B cell (primary cell): ENCODE results near the gene LAMB1. TPM values are rescaled to one million over a fixed set of nuclear protein-coding genes. Genes with fewer than 3 reads are reported as not detected.

Experiments
- ATAC-seq: fragments of 200-7000 bp; cut with Tn5 transposase; one replicate; pipeline ENCODE4 v1.10.0; 2021; ENCODE audit warnings: low read depth, mild to moderate bottlenecking, moderate number of reproducible peaks, moderate library complexity
- CTCF ChIA-PET: fragments of 350-600 bp; sonication (Branson Sonifier 250); formaldehyde crosslinking; loops from one replicate; lab custom pipeline; 2021; ENCODE audit warnings: antibody characterized with exemption, inconsistent platforms; lab: Charles Lee
- POLR2A ChIA-PET: fragments of 350-600 bp; sonication (Branson Sonifier 250); formaldehyde crosslinking; loops from one replicate; lab custom pipeline; 2021; ENCODE audit warnings: antibody characterized with exemption; lab: Charles Lee
- DNase-seq: peaks from one replicate; pipeline ENCODE4 v3.0.0; 2013
- H2AFZ ChIP-seq: 2 replicates; pipeline ENCODE4 v1.6.1; 2012; ENCODE audit warnings: mild to moderate bottlenecking, low read depth, low read length; ENCODE audit not compliant: insufficient read depth, poor library complexity, severe bottlenecking
- H3K27ac ChIP-seq, 2 donors: 1 replicate in 1 of 2; 2 replicates in 1 of 2; pipeline ENCODE4 v1.5.1; 2012 to 2013; ENCODE audit warnings: low read length in 2 of 2, mild to moderate bottlenecking in 2 of 2, moderate library complexity in 1 of 2
- H3K27me3 ChIP-seq, 4 experiments: fragments of 200-600 bp in 1 of 4; sonication (generic) in 1 of 4; replicated peaks in 1 of 4; 1 replicate in 2 of 4; 2 replicates in 2 of 4; pipeline versions ENCODE4 v1.6.1 to v1.7.0; 2013 to 2016; ENCODE audit warnings: low read length in 3 of 4, mild to moderate bottlenecking in 2 of 4, mixed read lengths in 1 of 4, moderate library complexity in 1 of 4; ENCODE audit not compliant: insufficient read depth in 4 of 4, control insufficient read depth in 3 of 4; ENCODE audit errors: control extremely low read depth in 1 of 4
- H3K36me3 ChIP-seq, 2 experiments: replicated peaks in 1 of 2; 1 replicate in 1 of 2; 2 replicates in 1 of 2; pipeline versions ENCODE4 v1.6.1 to v1.7.1; 2013; ENCODE audit warnings: low read length in 1 of 2; ENCODE audit not compliant: insufficient read depth in 2 of 2, control insufficient read depth in 1 of 2; ENCODE audit errors: control extremely low read depth in 1 of 2, extremely low read depth in 1 of 2
- H3K4me1 ChIP-seq, 2 donors: fragments of 200-600 bp in 1 of 2; sonication (generic) in 1 of 2; 1 replicate in 1 of 2; 2 replicates in 1 of 2; pipeline versions ENCODE4 v1.5.1 to v1.6.1; 2013 to 2017; ENCODE audit warnings: low read length in 2 of 2; ENCODE audit not compliant: control insufficient read depth in 2 of 2, insufficient read depth in 2 of 2
- H3K4me2 ChIP-seq: replicated peaks from 2 replicates; pipeline ENCODE3; 2012; ENCODE audit warnings: mild to moderate bottlenecking, low read depth, low read length; ENCODE audit not compliant: poor library complexity, severe bottlenecking
- H3K4me3 ChIP-seq, 5 experiments: fragments of 200-600 bp in 1 of 5; sonication (generic) in 1 of 5; 1 replicate in 3 of 5; 2 replicates in 2 of 5; pipeline versions ENCODE4 v1.5.1 to v1.7.0; 2011 to 2016; ENCODE audit warnings: low read length in 4 of 5, mild to moderate bottlenecking in 4 of 5, low read depth in 2 of 5, control low read depth in 1 of 5, moderate library complexity in 1 of 5; ENCODE audit not compliant: insufficient read depth in 1 of 5; ENCODE audit errors: control extremely low read depth in 1 of 5, extremely low read depth in 1 of 5
- H3K79me2 ChIP-seq: fragments of 200-600 bp; sonication (generic); one replicate; pipeline ENCODE4 v1.6.0; 2016; ENCODE audit warnings: low read length; ENCODE audit not compliant: control insufficient read depth, insufficient read depth
- H3K9ac ChIP-seq: fragments of 200-600 bp; sonication (generic); 2 replicates; pipeline ENCODE4 v1.6.1; 2017; ENCODE audit warnings: mild to moderate bottlenecking, low read length, moderate library complexity
- H3K9me3 ChIP-seq, 3 donors: one replicate each; pipeline versions ENCODE4 v1.6.1 to v1.7.1; 2013; ENCODE audit warnings: low read length in 2 of 3; ENCODE audit not compliant: control insufficient read depth in 2 of 3, insufficient read depth in 1 of 3; ENCODE audit errors: control extremely low read depth in 1 of 3
- H4K20me1 ChIP-seq: 2 replicates; pipeline ENCODE4 v1.6.0; 2012; ENCODE audit warnings: mild to moderate bottlenecking, low read length; ENCODE audit not compliant: insufficient read depth, control insufficient read depth, poor library complexity, severe bottlenecking
- H3K27ac Mint-ChIP-seq: one replicate; pipeline ENCODE4 v1.8.0; 2021; ENCODE audit warnings: mixed read lengths
- H3K27me3 Mint-ChIP-seq: one replicate; pipeline ENCODE4 v1.8.0; 2021; ENCODE audit warnings: mixed read lengths
- H3K4me1 Mint-ChIP-seq: one replicate; pipeline ENCODE4 v1.8.0; 2021; ENCODE audit warnings: mixed read lengths
- H3K4me3 Mint-ChIP-seq: one replicate; pipeline ENCODE4 v1.8.0; 2021; ENCODE audit warnings: mixed read lengths
- H3K9me3 Mint-ChIP-seq: one replicate; pipeline ENCODE4 v1.8.0; 2022; ENCODE audit warnings: mixed read lengths; ENCODE audit not compliant: insufficient read depth
- EZH2 ChIP-seq: IDR thresholded peaks from 2 replicates; pipeline ENCODE4 v1.6.1; 2012; ENCODE audit warnings: borderline replicate concordance, low read depth, mild to moderate bottlenecking, moderate library complexity, low read length; ENCODE audit not compliant: insufficient read depth, poor library complexity, severe bottlenecking
- WGBS: methylation state at CpG from one replicate; pipeline ENCODE4 v1.1.5; 2013; ENCODE audit warnings: missing lambda C conversion rate; ENCODE audit not compliant: insufficient coverage; 5-methylcytosine and 5-hydroxymethylcytosine counted together
- intact Hi-C: fragments of 100-400 bp; cut with micrococcal nuclease; formaldehyde crosslinking; loops from one replicate; pipeline ENCODE4 v1.10.0; 2022
- polyA plus RNA-seq: library from polyadenylated mRNA; depleted of rRNA; stranded (reverse); fragments of >200 nt; gene quantifications from 2 replicates; pipeline ENCODE4 v1.2.3, GENCODE V29; 2012
- total RNA-seq, 2 donors: library from RNA; stranded (reverse); fragments of 120-200 nt in 1 of 2; gene quantifications; 1 replicate in 1 of 2; 2 replicates in 1 of 2; pipeline versions ENCODE4 v1.2.3 to v1.2.4, GENCODE V29; 2013 to 2022
- TF ChIP-seq, protein P1 (sequence below): fragments of 200-600 bp; IDR thresholded peaks from one replicate; pipeline ENCODE4 v1.8.0; 2022; ENCODE audit warnings: antibody characterized with exemption, mild to moderate bottlenecking

Gene LAMB1
- total and polyA plus RNA-seq, 2 donors (not counting 1 experiment from before 2014, with no cell fraction given) = not detected

DNA sequence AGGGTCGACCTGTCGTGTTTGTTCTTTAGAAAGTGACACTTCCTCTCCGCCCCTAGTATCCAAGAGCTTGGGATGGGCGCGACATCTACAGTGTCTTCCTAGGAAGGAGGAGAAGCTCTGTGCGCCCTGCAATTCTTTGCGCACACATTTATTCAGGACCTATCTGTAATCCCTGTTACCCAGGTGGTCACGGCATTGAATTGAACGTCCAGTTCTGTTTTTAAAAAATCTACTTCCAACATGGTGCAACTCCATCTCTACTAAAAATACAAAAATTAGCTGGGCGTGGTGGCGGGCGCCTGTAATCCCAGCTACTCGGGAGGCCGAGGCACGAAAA lies 606 bp upstream of the LAMB1 start:
- Histone ChIP-seq H2AFZ (no peak overlapping the region), H3K9ac (peak overlapping the region; percentile 41), H3K79me2 (no peaks in the 10 kb centered on the region), H3K9me3 (peaks cover 0 to 6% (median 0%) of the 10 kb centered on the region in 3 donors), H3K4me2 (peak overlapping the region; percentile 66), H3K27ac (no peak overlapping the region), H3K27me3 (peaks cover 0 to 62% (median 24%) of the 10 kb centered on the region in 4 experiments), H4K20me1 (no peaks in the 10 kb centered on the region), H3K4me1 (peaks cover 21 to 30% of the 10 kb centered on the region in 2 donors), H3K4me3 (peak overlapping the region in 1 of 5 experiments; percentile 48), H3K36me3 (no peaks in the 10 kb centered on the region)
- TF ChIP-seq, protein P1, sequence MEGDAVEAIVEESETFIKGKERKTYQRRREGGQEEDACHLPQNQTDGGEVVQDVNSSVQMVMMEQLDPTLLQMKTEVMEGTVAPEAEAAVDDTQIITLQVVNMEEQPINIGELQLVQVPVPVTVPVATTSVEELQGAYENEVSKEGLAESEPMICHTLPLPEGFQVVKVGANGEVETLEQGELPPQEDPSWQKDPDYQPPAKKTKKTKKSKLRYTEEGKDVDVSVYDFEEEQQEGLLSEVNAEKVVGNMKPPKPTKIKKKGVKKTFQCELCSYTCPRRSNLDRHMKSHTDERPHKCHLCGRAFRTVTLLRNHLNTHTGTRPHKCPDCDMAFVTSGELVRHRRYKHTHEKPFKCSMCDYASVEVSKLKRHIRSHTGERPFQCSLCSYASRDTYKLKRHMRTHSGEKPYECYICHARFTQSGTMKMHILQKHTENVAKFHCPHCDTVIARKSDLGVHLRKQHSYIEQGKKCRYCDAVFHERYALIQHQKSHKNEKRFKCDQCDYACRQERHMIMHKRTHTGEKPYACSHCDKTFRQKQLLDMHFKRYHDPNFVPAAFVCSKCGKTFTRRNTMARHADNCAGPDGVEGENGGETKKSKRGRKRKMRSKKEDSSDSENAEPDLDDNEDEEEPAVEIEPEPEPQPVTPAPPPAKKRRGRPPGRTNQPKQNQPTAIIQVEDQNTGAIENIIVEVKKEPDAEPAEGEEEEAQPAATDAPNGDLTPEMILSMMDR = no peak
- POLR2A ChIA-PET = no interaction called here
- no peak overlapping the region for H3K27ac Mint-ChIP-seq
- CTCF ChIA-PET = no interaction called here
- intact Hi-C loops = no loop called here
- H3K4me3 Mint-ChIP-seq = peak overlapping the region; percentile 65
- H3K9me3 Mint-ChIP-seq = no peaks in the 10 kb centered on the region
- peaks cover 62% of the 10 kb centered on the region for H3K27me3 Mint-ChIP-seq
- ATAC-seq (no peak), DNase-seq (no peak)
- H3K4me1 Mint-ChIP-seq = peaks cover 21% of the 10 kb centered on the region
- 21% methylated on average over 13 of the region's 15 CpGs for WGBS

GRCh38 chr7:108001764-108002725 lies 916 bp downstream of the LAMB1 start:
- H3K27ac Mint-ChIP-seq = no peak overlapping the region
- Histone ChIP-seq H3K36me3 (no peaks in the 10 kb centered on the region), H3K4me3 (peak overlapping the region in 3 of 5 experiments; percentile 25 to 48 (median 46)), H3K9me3 (peaks cover 0 to 6% (median 0%) of the 10 kb centered on the region in 3 donors), H4K20me1 (no peaks in the 10 kb centered on the region), H3K79me2 (no peaks in the 10 kb centered on the region), H2AFZ (peak overlapping the region; percentile 22), H3K27ac (no peak overlapping the region), H3K4me1 (peaks cover 21 to 30% of the 10 kb centered on the region in 2 donors), H3K27me3 (peaks cover 0 to 66% (median 22%) of the 10 kb centered on the region in 4 experiments), H3K9ac (peak overlapping the region; percentile 41), H3K4me2 (peak overlapping the region; percentile 66)
- H3K4me1 Mint-ChIP-seq = peaks cover 21% of the 10 kb centered on the region
- peaks cover 65% of the 10 kb centered on the region for H3K27me3 Mint-ChIP-seq
- CTCF ChIA-PET = no interaction called here
- no peak for ATAC-seq
- no peaks in the 10 kb centered on the region for H3K9me3 Mint-ChIP-seq
- TF ChIP-seq, protein P1 = no peak
- no peak for TF ChIP-seq EZH2
- peak overlapping the region; percentile 73 for H3K4me3 Mint-ChIP-seq
- intact Hi-C loops = no loop called here
- DNase-seq = no peak
- POLR2A ChIA-PET = no interaction called here
- 8% methylated on average over 74 of the region's 75 CpGs for WGBS
